Measurements from ENCODE around the gene TFF3. TPM values are rescaled to one million over a fixed set of nuclear protein-coding genes. Genes with fewer than 3 reads are reported as not detected.

The TFF3 gene
- total and polyA plus RNA-seq, 7 donors, result 0.92 to 3.3 (median 2.1) TPM

GRCh38 chr21:42278451-42279149 lies 36.6 kb downstream of the TFF3 start:
- intact Hi-C loops (cut with DNase I), result no loop called here
- ATAC-seq (no peak), DNase-seq (peak in 1 of 2 donors; percentile 22)

GRCh38 chr21:42277593-42277992 lies 37.6 kb downstream of the TFF3 start:
- DNase-seq (no peak), ATAC-seq (no peak)
- no peak overlapping the region for H3K27ac ChIP-seq
- no peaks in the 10 kb centered on the region for H3K27me3 ChIP-seq (ENCODE audit: insufficient read depth in 3 of 3, low read length in 2 of 3)
- H3K4me1 ChIP-seq, result no peaks in the 10 kb centered on the region
- intact Hi-C loops (cut with DNase I), result no loop called here
- peaks cover 0 to 54% of the 10 kb centered on the region in 2 donors for H3K36me3 ChIP-seq (ENCODE audit: insufficient read depth in 1 of 2, low read depth in 1 of 2)
- no peak overlapping the region for H3K4me3 ChIP-seq
- WGBS, 3 donors, result 80 to 85% (median 84%) methylated on average over 4 of the region's 4 CpGs
- no peaks in the 10 kb centered on the region for H3K9me3 ChIP-seq
- TF ChIP-seq CTCF (IDR thresholded peaks at IDR 0.05), result no peak

More at GRCh38 chr21:42278451-42279149, 36.6 kb downstream of the TFF3 start:
- Histone ChIP-seq H3K36me3 (ENCODE audit: insufficient read depth in 1 of 2, low read depth in 1 of 2) (peaks cover 0 to 52% of the 10 kb centered on the region in 2 donors), H3K27me3 (ENCODE audit: insufficient read depth in 3 of 3, low read length in 2 of 3) (no peaks in the 10 kb centered on the region), H3K27ac (no peak overlapping the region), H3K9me3 (no peaks in the 10 kb centered on the region), H3K4me3 (no peak overlapping the region), H3K4me1 (no peaks in the 10 kb centered on the region)
- 81 to 89% (median 83%) methylated on average over 19 of the region's 19 CpGs for WGBS, 3 donors
- TF ChIP-seq CTCF (IDR thresholded peaks at IDR 0.05), result no peak

- ATAC-seq (no peak), DNase-seq (no peak)
- intact Hi-C loops (cut with DNase I), result no loop called here
- Histone ChIP-seq H3K36me3 (ENCODE audit: insufficient read depth in 1 of 2, low read depth in 1 of 2) (peaks cover 0 to 52% of the 10 kb centered on the region in 2 donors), H3K27me3 (ENCODE audit: insufficient read depth in 3 of 3, low read length in 2 of 3) (no peaks in the 10 kb centered on the region), H3K4me3 (no peak overlapping the region), H3K9me3 (no peaks in the 10 kb centered on the region), H3K4me1 (no peaks in the 10 kb centered on the region), H3K27ac (no peak overlapping the region)
- WGBS, 3 donors, result 86 to 89% (median 88%) methylated on average over 17 of the region's 17 CpGs
- no peak for TF ChIP-seq CTCF (IDR thresholded peaks at IDR 0.05)
Measured at GRCh38 chr21:42276526-42277154, 38.6 kb downstream of the TFF3 start.

GRCh38 chr21:42276076-42276475 lies 39.1 kb downstream of the TFF3 start:
- Histone ChIP-seq H3K4me3 (no peak overlapping the region), H3K9me3 (no peaks in the 10 kb centered on the region), H3K27me3 (ENCODE audit: insufficient read depth in 3 of 3, low read length in 2 of 3) (no peaks in the 10 kb centered on the region), H3K4me1 (no peaks in the 10 kb centered on the region), H3K36me3 (ENCODE audit: insufficient read depth in 1 of 2, low read depth in 1 of 2) (peaks cover 0 to 47% of the 10 kb centered on the region in 2 donors), H3K27ac (no peak overlapping the region)
- ATAC-seq, result no peak
- DNase-seq, result no peak
- intact Hi-C loops (cut with DNase I), result no loop called here
- WGBS, 3 donors, result 82 to 83% (median 82%) methylated on average over 13 of the region's 13 CpGs
- no peak for TF ChIP-seq CTCF (IDR thresholded peaks at IDR 0.05)
